Epithelial cell of proximal tubule (primary cell): ENCODE data around the gene TMEM186. TPM values are rescaled to one million over a fixed set of nuclear protein-coding genes. Genes with fewer than 3 reads are reported as not detected.
"Not testable (repeated sequence)": the region's sequence is repeated elsewhere in the genome, so short reads cannot be mapped to it uniquely, and the experiment has no call there.

Source experiments
- DNase-seq: peaks from one replicate; pipeline ENCODE4 v3.0.0-alpha.2; 2011; ENCODE audit warnings: low read depth
- H3K4me3 ChIP-seq: 2 replicates; pipeline ENCODE4 v1.5.1; 2011; ENCODE audit warnings: low read depth, mild to moderate bottlenecking, low read length
- total RNA-seq: library from RNA; depleted of rRNA; stranded (reverse); fragments of >200 nt; gene quantifications from 2 replicates; pipeline ENCODE4 v1.2.3, GENCODE V29; 2015
- TF ChIP-seq, protein P1 (sequence below): conservative IDR thresholded peaks from 2 replicates; pipeline ENCODE4 v1.5.1; 2012; ENCODE audit warnings: low read depth, mild to moderate bottlenecking, low read length

TMEM186 gene
- total RNA-seq, 1 donor from 2014 or later, result 12.6 TPM

GRCh38 chr16:8796469-8797363 lies 723 bp downstream of the TMEM186 start:
- peak overlapping the region; percentile 92 for H3K4me3 ChIP-seq
- TF ChIP-seq, protein P1, sequence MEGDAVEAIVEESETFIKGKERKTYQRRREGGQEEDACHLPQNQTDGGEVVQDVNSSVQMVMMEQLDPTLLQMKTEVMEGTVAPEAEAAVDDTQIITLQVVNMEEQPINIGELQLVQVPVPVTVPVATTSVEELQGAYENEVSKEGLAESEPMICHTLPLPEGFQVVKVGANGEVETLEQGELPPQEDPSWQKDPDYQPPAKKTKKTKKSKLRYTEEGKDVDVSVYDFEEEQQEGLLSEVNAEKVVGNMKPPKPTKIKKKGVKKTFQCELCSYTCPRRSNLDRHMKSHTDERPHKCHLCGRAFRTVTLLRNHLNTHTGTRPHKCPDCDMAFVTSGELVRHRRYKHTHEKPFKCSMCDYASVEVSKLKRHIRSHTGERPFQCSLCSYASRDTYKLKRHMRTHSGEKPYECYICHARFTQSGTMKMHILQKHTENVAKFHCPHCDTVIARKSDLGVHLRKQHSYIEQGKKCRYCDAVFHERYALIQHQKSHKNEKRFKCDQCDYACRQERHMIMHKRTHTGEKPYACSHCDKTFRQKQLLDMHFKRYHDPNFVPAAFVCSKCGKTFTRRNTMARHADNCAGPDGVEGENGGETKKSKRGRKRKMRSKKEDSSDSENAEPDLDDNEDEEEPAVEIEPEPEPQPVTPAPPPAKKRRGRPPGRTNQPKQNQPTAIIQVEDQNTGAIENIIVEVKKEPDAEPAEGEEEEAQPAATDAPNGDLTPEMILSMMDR, result peak; percentile 13
- no peak for DNase-seq

DNA sequence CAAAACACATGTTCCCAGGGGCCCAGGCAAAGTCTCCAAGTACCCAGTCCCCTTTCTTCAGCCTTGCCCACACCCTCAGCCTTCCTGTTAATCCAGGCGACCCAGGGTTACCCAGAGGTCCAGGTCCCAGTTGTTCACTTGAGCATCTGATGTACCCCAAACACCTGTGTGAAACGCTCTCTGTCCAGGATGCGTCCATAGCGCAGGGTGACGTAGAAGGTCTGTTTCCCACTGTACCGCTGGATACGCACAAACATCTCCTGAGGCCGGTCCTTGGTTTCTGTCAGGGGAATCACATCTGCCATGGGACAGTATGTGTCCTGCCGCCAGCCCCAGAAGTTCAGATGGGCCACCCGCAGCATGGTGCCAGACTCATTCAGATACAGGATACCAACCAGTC lies 1.6 kb downstream of the TMEM186 start:
- no peak overlapping the region for H3K4me3 ChIP-seq
- DNase-seq, result no peak
- TF ChIP-seq, protein P1, result no peak

DNA sequence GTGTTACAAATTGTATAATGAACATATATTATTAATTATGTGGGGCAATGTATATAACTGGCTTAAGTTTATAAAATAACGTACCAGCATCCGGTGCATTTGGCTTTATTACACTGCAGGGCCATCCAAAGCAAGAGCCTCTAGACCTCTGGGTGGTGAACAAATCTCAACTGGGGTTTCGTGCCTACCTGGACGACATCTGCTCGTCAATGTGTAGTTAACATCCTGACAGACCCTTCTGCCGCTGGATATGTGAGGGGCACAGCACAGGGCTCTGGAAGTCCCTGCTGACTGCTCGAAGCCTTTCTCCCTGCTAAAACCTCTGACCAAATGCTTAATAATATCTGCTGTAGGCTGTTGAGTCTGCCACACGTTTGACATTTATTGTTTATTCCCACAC lies 2.3 kb downstream of the TMEM186 start:
- TF ChIP-seq, protein P1, result no peak
- no peak for DNase-seq

GRCh38 chr16:8788578-8789172 lies 8.8 kb downstream of the TMEM186 start:
- DNase-seq, result no peak
- TF ChIP-seq, protein P1, result no peak
- no peak overlapping the region for H3K4me3 ChIP-seq

More for the DNA sequence above, 2.3 kb downstream of the TMEM186 start:
- H3K4me3 ChIP-seq, result no peak overlapping the region

DNA sequence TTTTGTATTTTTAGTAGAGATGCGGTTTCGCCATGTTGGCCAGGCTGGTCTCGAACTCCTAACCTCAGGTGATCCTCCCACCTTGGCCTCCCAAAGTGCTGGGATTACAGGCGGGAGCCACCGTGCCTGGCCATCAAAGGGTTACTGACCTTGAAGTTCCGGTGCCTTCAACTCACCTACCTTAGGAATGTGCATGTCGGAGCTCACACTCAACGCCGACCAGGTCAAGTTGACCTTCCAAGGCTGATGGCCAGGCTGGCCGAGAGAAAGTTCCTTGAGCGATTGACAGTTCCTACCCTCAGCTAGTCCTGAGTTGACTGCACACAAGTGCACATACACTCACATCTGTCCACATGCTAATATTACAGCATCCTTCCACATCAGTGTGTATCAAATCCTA lies 11.1 kb downstream of the TMEM186 start:
- DNase-seq, H3K4me3 ChIP-seq: not testable (repeated sequence)

- TF ChIP-seq, protein P1, result no peak
Observed at GRCh38 chr16:8785408-8785807, 12.0 kb downstream of the TMEM186 start.

GRCh38 chr16:8782673-8783072 lies 14.8 kb downstream of the TMEM186 start:
- H3K4me3 ChIP-seq, result no peak overlapping the region
- TF ChIP-seq, protein P1, result no peak
- DNase-seq, result no peak

More at GRCh38 chr16:8785408-8785807, 12.0 kb downstream of the TMEM186 start:
- DNase-seq, result no peak
- H3K4me3 ChIP-seq, result no peak overlapping the region
